HG03139 (cell line): ENCODE measurements around the gene FNDC11.
"Not testable (repeated sequence)": the region's sequence is repeated elsewhere in the genome, so short reads cannot be mapped to it uniquely, and the experiment has no call there.

ENCODE experiments used
- ATAC-seq: cut with Tn5 transposase; IDR thresholded peaks from one replicate; pipeline ENCODE4 v1.9.1; 2021; ENCODE audit not compliant: unreplicated experiment

FNDC11 gene, protein sequence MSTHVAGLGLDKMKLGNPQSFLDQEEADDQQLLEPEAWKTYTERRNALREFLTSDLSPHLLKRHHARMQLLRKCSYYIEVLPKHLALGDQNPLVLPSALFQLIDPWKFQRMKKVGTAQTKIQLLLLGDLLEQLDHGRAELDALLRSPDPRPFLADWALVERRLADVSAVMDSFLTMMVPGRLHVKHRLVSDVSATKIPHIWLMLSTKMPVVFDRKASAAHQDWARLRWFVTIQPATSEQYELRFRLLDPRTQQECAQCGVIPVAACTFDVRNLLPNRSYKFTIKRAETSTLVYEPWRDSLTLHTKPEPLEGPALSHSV

DNA sequence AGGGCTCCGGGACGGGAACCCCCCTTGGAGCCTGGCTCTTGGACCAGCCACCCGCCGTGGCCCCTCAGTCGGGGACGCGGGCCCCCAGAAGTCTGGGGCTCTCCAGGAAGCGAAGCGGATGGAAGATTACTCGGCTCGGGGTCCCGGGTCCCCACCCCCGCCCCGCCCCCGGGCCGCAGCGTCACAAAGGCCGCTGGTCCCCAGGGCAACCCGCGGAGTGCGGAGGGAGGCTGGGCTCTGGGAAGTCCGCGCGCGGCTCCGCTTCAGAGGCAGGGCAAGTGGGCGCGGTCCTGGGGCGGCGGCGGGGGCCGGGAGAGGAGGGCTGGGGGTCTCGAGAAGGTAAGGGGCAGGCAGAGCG lies at the start of gene FNDC11:
FNDC11 (plus strand) TSS at position 227 of the 358 bp plus-strand sequence. CDS start 1,505 bp downstream, outside the sequence.
- peak; percentile 20 for ATAC-seq

DNA sequence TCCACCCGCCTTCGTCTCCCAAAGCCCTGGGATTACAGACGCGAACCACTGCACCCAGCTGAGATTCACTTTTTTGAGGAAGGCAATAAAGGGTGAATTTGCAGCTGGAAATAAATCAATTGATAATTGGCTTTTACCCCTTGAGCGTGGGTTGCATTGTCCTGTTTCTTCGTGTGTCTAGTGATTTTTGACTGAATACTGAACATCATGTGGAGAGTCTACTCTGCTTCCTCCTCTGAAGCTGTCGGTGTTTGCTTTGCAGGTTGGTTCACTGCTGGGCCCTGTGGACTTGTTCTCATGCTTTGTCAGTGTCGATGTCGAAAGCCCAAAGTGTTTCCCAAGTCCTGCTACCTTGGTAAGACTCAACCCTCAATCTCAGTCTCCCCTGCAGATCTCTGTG lies 49.3 kb upstream of the FNDC11 start:
- no peak for ATAC-seq

DNA sequence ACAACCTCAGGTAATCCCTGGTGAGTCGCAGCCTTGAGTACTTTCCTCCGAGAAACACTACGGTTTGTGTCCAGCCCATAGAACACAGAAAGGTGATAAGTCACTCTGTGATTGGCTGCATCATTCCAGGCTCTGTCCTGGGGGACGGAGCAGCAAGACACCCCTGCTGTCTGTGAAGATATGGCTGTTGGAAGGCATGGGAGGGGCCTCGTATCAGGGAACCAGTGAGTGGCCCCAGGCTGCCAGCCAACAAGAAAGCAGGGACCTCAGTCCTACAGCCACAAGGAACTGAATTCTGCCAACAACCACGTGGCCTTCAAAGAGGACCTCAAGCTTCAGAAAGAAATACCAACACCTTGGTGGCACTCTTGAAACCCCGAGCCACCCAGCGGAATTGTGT lies 48.7 kb upstream of the FNDC11 start:
- ATAC-seq, result no peak

DNA sequence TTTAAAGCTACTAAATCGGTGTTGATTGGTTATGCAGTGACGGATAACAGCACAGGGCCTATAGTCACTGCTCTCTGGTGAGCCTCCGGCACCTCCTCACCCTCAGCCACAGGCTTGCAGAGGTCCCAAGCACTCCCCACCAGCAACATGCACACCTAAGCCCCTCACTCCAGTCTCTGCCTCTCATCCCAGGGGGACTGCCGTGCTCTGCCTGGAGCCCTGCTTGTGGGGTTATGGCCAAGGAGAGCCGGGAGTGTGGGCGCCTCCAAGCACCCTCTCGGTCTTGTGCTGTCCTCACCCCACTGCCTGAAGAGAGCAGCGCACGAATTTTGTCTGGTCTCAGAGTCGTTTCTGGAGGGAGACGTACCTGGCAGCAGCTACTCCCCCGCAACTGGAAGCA lies 48.2 kb upstream of the FNDC11 start:
- ATAC-seq, result no peak

DNA sequence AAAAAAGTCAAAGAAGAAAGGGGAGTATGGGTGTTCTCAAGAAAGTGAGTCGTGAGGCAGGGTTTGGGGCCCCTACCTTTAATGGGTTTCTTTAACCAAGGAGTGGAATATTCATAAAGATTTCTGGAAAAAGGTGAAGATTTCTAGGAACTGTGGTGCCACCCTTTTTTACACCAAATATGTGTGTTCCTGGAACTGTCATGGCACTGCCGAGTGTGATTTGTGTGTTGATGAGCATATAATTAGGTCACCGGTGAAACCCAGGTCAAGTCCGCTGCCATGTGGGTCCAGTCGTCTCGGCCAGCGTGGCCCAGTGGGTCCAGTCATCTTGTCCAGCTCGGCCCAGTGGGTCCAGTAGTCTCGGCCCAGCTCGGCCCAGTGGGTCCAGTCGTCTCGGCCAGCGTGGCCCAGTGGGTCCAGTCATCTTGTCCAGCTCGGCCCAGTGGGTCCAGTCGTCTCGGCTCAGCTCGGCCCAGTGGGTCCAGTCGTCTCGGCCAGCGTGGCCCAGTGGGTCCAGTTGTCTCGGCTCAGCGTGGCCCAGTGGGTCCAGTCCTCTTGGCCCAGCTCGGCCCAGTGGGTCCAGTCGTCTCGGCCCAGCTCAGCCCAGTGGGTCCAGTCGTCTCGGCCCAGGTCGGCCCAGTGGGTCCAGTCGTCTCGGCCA lies 46.7 kb upstream of the FNDC11 start:
- no peak for ATAC-seq

DNA sequence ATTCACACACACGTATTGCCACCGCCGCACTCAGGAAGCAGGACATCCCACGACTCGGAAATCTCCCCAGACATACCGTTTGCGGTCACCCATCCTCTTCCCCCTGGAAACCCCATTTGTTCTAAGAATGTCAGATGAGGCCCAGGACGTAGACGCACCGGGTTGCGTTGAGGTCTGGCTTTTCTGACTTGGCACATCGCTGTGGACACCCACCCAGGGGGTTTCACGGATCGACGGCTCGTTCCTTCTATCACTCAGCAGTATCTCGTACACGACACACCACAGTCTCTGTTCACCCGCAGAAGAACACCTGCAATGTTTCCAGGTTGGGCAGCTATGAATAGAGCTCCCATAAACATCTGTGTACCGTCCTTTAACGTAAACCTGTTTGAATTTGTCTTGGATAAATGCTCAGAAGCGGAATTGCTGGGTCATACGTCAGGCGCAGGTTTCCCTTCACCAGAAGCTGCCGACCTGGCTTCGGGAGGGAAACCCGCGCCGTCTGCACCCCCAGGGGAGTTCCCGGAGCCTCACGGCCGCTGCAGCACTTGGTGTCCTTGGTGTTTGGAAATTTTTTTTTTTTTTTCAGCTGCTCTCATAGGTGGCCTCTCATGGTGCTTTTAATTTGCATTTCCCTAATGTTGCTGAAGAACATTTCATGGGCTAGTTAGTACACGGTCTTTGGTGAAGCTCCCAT lies 45.7 kb upstream of the FNDC11 start:
- ATAC-seq, result no peak

DNA sequence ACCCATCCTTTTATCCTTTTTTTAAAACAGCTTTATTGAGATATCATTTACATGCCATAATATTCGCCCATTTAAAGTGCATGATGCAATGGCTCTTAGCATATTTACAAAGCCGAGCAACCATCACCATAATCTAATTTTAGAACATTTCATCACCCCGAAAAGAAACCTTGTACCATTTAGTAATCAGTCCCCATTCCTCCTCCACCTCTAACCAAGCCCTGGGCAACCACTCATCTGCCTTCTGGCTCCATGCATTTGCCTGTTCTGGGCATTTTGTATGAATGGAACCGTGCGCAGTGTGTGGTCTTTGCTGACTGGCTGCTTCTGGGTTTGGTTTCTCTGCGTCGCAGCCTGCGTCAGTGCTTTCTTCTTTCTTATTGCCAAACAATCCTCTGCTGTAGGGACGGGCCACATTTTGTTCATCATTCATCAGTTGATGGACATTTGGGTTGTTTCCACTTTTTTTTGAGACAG lies 44.8 kb upstream of the FNDC11 start:
- ATAC-seq, result no peak

DNA sequence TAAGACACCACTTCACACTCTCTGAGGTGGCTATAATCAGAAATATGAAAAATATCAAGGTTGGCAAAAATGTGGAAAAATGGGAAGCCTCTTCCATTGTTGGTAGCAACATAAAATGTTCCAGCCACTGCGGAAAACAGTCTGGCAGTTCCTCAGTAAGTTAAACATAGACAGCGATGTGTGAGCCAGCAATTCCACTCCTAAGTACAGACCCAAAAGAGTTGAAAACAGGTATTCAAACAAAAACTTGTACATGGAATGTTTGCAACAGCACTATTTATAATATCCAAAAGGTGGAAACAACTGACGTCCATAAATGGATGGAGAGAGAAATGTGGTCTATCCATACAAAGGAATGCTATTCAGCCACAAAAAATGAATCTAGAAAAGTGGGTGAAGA lies 40.8 kb upstream of the FNDC11 start:
- ATAC-seq, result no peak

DNA sequence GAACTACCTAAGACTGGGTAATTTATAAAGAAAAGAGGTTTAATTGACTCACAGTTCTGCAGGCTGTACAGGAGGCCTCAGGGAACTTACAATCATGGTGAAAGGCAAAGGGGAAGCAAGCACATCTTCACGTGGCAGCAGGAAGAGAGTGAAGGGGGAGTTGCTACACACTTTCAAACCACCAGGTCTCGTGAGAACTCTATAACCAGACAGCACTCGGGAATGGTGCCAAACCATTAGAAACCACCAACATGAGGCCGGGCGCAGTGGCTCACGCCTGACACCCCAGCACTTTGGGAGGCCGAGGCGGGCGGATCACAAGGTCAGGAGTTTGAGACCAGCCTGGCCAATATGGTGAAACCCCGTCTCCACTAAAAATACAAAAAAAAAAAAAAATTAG lies 39.4 kb upstream of the FNDC11 start:
- not testable (repeated sequence) for ATAC-seq

DNA sequence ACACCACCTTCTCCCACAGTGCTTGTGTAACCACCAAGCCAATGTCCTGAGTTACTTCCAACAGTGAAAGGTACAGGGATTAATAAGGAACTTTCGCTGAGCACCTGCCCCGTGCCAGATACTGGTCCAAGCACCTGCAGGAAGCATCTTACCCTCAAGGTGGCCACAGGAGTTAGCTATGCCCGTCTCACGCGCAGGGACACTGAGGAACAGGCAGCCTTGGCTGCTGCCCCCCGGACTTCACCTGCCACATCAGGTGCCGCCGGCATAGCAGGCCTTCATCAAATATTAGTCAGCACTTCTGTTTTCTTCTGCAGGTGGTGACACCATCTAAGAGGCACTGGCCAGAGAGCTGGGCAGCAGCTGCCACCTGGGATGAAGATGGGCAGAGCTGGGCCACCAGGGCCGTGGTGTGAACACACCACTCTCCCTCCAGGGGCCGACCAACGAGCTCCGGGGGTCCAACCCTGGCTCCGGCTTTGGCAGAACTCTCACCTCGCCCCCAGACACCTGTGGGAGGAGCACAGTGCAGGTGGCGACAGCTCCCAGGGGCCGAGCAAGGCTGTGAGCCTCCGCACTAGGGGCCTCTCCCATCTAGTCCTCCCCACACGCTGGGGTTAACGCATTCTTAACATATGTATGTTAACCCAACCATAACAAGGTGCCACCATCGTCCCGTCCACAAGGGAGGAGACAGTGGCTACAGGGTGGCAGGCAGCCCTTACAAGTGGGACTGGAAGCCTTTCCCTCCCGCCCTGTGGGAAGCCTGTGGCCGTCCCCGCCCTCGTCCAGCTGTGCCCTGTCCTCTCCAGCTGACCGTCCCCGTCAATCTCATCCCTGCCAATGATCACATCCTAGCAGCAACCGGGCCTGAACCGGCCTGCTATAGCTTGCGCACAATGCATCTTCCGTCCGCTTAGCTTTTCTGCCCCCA lies 36.3 kb upstream of the FNDC11 start:
- ATAC-seq, result no peak

DNA sequence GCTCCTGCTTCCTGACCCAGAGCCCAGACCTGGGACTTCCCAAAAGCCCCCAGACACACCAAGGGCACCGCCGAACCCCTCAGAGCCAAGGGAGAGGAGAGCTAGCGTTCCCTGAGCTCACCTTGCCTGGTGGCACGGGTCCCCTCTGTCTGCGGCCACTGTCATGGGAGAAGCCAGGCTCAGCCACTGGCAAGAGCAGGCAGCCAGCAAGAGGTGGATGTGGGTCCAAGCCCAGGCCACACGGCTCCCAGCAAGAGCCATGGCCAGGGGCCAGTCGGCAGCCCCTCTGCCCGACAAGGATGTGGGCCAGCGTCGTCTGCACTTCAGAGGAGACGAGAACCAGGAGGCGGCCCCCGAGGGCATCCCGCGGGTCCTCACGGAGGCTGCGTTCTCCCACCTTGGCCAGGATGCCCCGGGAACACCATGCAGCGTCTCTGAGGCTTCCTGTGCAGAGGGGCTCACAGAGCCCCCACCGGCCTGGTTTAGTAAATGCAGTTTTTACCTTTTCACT lies 35.6 kb upstream of the FNDC11 start:
- no peak for ATAC-seq

DNA sequence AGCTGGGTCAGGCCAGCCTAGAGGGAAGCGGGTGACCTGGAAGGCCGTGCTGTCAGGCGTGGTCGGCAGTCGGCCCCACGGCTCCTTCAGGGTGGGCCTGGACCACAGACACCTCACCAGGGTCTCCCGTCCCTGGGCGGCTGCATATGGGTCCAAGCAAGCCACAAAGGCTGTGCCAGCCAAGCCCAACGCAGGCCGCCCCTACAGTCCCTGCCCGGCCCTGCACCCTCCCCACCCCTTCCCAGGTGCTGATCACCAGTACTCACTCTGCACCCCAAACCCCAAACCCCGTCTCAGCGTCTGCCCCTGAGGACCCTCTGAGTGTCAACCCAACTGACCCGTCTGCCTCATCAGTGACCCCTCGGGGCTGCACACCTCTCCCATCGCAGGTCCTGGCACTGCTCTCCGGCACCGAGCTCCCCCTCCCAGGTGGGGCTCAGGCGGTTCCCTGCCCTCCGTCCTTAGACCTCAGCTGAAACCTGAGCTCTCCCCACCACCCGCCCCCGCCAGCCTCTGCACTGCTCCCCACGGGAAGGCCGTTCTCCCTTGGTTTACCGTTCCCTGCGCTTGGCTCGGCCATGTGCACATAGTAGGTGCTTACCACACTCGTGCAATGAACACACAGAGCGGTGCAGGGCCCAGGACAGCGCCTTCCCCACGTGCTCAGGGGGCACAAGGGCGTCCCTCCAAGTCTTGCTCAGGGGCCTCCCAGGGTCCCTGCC lies 34.9 kb upstream of the FNDC11 start:
- ATAC-seq, result no peak

DNA sequence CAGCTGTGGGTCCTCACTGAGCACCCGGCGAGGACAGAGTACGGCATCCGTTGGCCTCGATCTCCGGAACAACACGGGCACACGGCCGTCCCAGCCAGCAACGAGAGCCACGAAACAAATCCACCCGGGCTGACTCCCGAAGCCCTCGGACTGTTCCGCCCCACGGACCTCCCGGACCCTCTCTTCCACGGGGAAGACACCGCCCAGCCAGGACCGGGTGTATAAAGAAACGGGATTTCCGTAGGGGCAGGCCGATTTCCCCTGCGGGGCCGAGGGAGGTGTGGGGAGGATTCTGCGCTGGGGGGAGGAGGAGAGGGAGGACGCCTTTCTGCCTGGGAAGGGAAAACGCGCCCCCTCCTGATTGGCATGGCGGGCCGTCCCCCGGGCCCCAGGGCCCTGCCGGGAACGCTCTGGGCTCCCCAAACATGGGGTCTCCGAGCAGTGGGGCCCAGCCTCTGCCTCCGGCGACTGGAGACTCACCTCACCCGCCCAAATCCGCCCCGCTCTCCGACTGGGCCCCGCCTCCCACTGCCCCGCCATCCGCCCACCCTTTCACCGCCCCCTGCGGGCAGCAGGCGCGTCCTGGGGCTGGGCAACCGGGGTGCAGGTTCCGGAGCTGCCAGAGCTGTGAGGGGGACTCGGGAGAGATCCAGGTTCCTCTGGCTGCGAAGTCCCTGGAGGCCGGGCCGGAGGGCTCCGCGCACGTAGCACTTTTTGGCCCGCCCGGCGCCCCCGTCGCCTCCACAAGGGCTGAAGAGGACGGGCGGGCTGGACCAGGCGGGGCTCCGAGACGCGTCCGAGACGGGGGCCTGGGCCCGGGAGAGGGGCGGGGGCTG lies 34.1 kb upstream of the FNDC11 start:
- peak; percentile 31 for ATAC-seq

DNA sequence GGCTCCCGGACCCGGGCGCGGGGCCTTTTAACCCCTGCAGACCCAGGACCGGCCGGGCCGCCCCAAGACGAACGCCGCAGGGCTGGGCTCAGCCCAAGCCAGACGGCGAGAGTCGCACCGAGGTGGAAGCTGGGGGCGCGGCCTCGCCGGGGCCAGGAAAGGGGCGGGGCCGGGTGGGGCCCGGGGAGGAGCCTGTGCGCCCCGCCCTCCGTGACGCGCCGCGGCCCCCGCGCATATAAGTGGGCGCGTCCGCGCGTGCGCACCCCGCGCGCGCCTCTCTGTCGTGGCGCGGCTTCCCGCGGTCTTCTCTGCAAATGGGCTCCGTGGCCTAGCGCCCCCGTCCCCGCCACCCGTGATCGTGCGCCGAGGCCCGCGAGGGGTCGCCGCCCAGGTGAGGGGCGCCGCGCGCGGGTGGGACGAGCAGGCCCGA lies 33.4 kb upstream of the FNDC11 start, which contains the start of gene PPDPF:
PPDPF (plus strand) TSS at position 262 of the 430 bp plus-strand sequence. CDS start 544 bp downstream, outside the sequence.
- peak; percentile 50 for ATAC-seq

DNA sequence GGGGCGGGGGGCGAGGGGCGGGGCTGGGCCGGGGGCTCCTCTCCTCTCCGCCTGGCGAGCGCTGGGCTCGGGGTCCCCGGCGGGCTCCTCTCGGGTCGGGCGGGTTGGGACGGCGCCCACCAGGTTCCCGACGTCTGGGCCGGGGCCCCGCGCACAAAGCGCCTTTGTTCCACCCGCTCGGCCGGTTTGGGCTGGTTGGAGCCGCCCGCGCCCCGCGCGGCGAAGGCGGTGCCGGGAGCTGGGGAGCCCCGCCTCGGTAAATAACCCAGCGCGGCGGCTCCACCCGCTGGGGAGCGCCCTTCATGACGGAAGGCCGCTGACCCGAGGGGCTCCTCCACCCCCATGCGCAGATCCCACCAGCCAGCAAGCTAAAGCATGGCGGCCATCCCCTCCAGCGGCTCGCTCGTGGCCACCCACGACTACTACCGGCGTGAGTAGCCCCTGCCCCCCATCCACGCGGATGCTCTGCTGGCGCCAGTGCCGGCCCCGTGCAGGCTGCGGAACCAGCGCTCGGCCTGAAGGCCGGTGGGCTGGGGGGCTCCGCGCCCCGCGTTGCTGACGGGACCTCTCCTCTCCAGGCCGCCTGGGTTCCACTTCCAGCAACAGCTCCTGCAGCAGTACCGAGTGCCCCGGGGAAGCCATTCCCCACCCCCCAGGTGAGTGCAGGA lies 32.9 kb upstream of the FNDC11 start:
- peak; percentile 38 for ATAC-seq

DNA sequence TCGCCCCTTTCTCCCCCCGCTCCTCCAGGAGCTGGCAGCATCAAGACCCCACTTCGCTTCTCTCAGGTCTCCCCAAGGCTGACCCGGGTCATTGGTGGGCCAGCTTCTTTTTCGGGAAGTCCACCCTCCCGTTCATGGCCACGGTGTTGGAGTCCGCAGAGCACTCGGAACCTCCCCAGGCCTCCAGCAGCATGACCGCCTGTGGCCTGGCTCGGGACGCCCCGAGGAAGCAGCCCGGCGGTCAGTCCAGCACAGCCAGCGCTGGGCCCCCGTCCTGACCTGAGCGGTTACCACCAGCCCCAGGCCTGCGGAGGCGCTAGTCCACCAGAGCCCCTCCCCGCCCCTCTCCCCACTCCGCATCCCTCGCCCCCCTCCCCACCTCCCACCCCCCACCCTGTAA lies 32.4 kb upstream of the FNDC11 start:
- no peak for ATAC-seq

DNA sequence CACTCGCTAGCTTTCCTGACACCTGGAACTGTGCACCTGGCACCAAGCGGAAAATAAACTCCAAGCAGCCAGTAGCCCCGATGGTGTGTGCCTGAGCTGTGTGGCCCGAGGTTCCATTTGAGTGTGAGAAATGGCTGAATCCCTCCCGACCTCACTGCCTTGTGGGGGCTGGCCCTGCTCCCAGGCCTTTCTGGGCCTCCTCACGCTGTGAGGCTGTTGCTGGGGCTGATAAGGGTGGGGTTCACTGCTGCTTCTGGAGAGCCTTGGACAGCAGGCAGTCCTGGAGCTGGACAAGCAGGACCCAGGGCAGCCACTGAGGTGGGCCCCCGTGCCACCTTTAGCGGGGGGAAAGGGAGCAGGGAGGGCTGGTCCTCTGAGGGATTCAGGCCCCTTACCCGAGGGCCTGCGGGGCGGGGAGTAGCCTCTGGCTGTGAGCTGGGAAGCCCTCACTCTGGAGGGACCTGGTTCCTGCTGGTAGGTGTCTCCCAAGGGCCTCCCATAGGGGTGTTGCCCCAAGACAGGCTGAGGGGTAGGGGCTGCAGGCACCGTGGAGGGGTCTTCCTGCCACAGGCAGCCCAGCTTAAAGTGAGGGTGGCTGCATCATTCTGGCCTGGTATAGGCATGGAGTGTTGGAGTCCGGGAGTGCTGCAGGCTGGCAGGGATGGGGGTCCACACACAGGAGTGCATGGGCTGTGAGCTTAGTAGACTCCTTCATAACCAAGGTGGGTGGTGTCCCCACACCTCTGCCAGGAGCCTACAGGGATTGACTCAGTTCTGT lies 31.7 kb upstream of the FNDC11 start:
- no peak for ATAC-seq
